Activated T-cell treated with anti-CD3 and anti-CD28 coated beads, Interleukin-2, amount 50 U/mL, for 24 hours (primary cell): ENCODE measurements around the gene KCNH1.

Experiments used
- DNase-seq: peaks from one replicate; pipeline ENCODE4 v3.0.0-alpha.2; 2020
- H3K27ac Mint-ChIP-seq: 2 replicates; pipeline ENCODE4 v1.8.0; 2020; ENCODE audit warnings: mild to moderate bottlenecking, mixed read lengths
- H3K27me3 Mint-ChIP-seq: 2 replicates; pipeline ENCODE4 v1.8.0; 2020; ENCODE audit warnings: mixed read lengths
- H3K36me3 Mint-ChIP-seq: 2 replicates; pipeline ENCODE4 v1.8.0; 2020; ENCODE audit warnings: low read depth, mixed read lengths
- H3K4me1 Mint-ChIP-seq: 2 replicates; pipeline ENCODE4 v1.8.0; 2020; ENCODE audit warnings: low read depth, mixed read lengths
- H3K4me3 Mint-ChIP-seq: 2 replicates; pipeline ENCODE4 v1.8.0; 2020; ENCODE audit warnings: mild to moderate bottlenecking, moderate library complexity, mixed read lengths
- H3K9me3 Mint-ChIP-seq: 2 replicates; pipeline ENCODE4 v1.8.0; 2020; ENCODE audit warnings: mixed read lengths

The KCNH1 gene

GRCh38 chr1:210754878-210755665, 378.9 kb downstream of the KCNH1 start:
- Mint-ChIP-seq H3K36me3 (no peaks in the 10 kb centered on the region), H3K9me3 (peaks cover 2% of the 10 kb centered on the region), H3K27me3 (peaks cover 7% of the 10 kb centered on the region), H3K4me3 (no peak overlapping the region), H3K4me1 (no peaks in the 10 kb centered on the region), H3K27ac (no peak overlapping the region)
- no peak for DNase-seq

- Mint-ChIP-seq H3K27ac (no peak overlapping the region), H3K9me3 (no peaks in the 10 kb centered on the region), H3K4me3 (no peak overlapping the region), H3K36me3 (no peaks in the 10 kb centered on the region), H3K27me3 (peaks cover 7% of the 10 kb centered on the region), H3K4me1 (no peaks in the 10 kb centered on the region)
- DNase-seq = no peak
Observed at GRCh38 chr1:210751911-210752310, 382.0 kb downstream of the KCNH1 start.

GRCh38 chr1:210750468-210750867, 383.5 kb downstream of the KCNH1 start:
- H3K9me3 Mint-ChIP-seq = no peaks in the 10 kb centered on the region
- H3K4me1 Mint-ChIP-seq = no peaks in the 10 kb centered on the region
- no peak for DNase-seq
- no peak overlapping the region for H3K27ac Mint-ChIP-seq
- no peak overlapping the region for H3K4me3 Mint-ChIP-seq
- peaks cover 7% of the 10 kb centered on the region for H3K27me3 Mint-ChIP-seq
- no peaks in the 10 kb centered on the region for H3K36me3 Mint-ChIP-seq

GRCh38 chr1:210748796-210749195, 385.2 kb downstream of the KCNH1 start:
- H3K4me1 Mint-ChIP-seq = no peaks in the 10 kb centered on the region
- no peaks in the 10 kb centered on the region for H3K9me3 Mint-ChIP-seq
- H3K27ac Mint-ChIP-seq = no peak overlapping the region
- H3K27me3 Mint-ChIP-seq = no peaks in the 10 kb centered on the region
- H3K36me3 Mint-ChIP-seq = no peaks in the 10 kb centered on the region
- no peak for DNase-seq
- no peak overlapping the region for H3K4me3 Mint-ChIP-seq

- no peaks in the 10 kb centered on the region for H3K27me3 Mint-ChIP-seq
- H3K4me3 Mint-ChIP-seq = no peak overlapping the region
- no peaks in the 10 kb centered on the region for H3K9me3 Mint-ChIP-seq
- no peak for DNase-seq
- H3K4me1 Mint-ChIP-seq = no peaks in the 10 kb centered on the region
- no peak overlapping the region for H3K27ac Mint-ChIP-seq
- H3K36me3 Mint-ChIP-seq = no peaks in the 10 kb centered on the region
Observed at GRCh38 chr1:210747890-210748289, 386.1 kb downstream of the KCNH1 start.

- no peaks in the 10 kb centered on the region for H3K36me3 Mint-ChIP-seq
- no peak overlapping the region for H3K4me3 Mint-ChIP-seq
- DNase-seq = no peak
- no peaks in the 10 kb centered on the region for H3K4me1 Mint-ChIP-seq
- no peaks in the 10 kb centered on the region for H3K9me3 Mint-ChIP-seq
- H3K27me3 Mint-ChIP-seq = no peaks in the 10 kb centered on the region
- H3K27ac Mint-ChIP-seq = no peak overlapping the region
Observed at GRCh38 chr1:210747112-210747511, 386.8 kb downstream of the KCNH1 start.

GRCh38 chr1:210746024-210746731, 387.8 kb downstream of the KCNH1 start:
- H3K4me1 Mint-ChIP-seq = no peaks in the 10 kb centered on the region
- H3K27me3 Mint-ChIP-seq = no peaks in the 10 kb centered on the region
- no peak for DNase-seq

GRCh38 chr1:210743038-210743437, 390.9 kb downstream of the KCNH1 start:
- Mint-ChIP-seq H3K4me3 (no peak overlapping the region), H3K4me1 (no peaks in the 10 kb centered on the region), H3K9me3 (no peaks in the 10 kb centered on the region), H3K36me3 (no peaks in the 10 kb centered on the region), H3K27me3 (no peaks in the 10 kb centered on the region), H3K27ac (no peak overlapping the region)
- DNase-seq = no peak

More at GRCh38 chr1:210746024-210746731, 387.8 kb downstream of the KCNH1 start:
- H3K9me3 Mint-ChIP-seq = no peaks in the 10 kb centered on the region
- H3K36me3 Mint-ChIP-seq = no peaks in the 10 kb centered on the region
- H3K4me3 Mint-ChIP-seq = no peak overlapping the region
- H3K27ac Mint-ChIP-seq = no peak overlapping the region

GRCh38 chr1:210741564-210741963, 392.4 kb downstream of the KCNH1 start:
- H3K27ac Mint-ChIP-seq = no peak overlapping the region
- no peak overlapping the region for H3K4me3 Mint-ChIP-seq
- H3K9me3 Mint-ChIP-seq = no peaks in the 10 kb centered on the region
- no peaks in the 10 kb centered on the region for H3K27me3 Mint-ChIP-seq
- no peaks in the 10 kb centered on the region for H3K4me1 Mint-ChIP-seq
- DNase-seq = no peak
- H3K36me3 Mint-ChIP-seq = no peaks in the 10 kb centered on the region

- Mint-ChIP-seq H3K27me3 (no peaks in the 10 kb centered on the region), H3K4me3 (no peak overlapping the region), H3K27ac (no peak overlapping the region), H3K36me3 (no peaks in the 10 kb centered on the region), H3K9me3 (no peaks in the 10 kb centered on the region), H3K4me1 (no peaks in the 10 kb centered on the region)
- no peak for DNase-seq
Observed at GRCh38 chr1:210739627-210740026, 394.3 kb downstream of the KCNH1 start.

GRCh38 chr1:210738256-210738655, 395.7 kb downstream of the KCNH1 start:
- H3K4me3 Mint-ChIP-seq = no peak overlapping the region
- no peaks in the 10 kb centered on the region for H3K4me1 Mint-ChIP-seq
- no peaks in the 10 kb centered on the region for H3K27me3 Mint-ChIP-seq
- no peaks in the 10 kb centered on the region for H3K9me3 Mint-ChIP-seq
- no peak for DNase-seq
- no peak overlapping the region for H3K27ac Mint-ChIP-seq
- H3K36me3 Mint-ChIP-seq = no peaks in the 10 kb centered on the region

GRCh38 chr1:210736713-210737112, 397.2 kb downstream of the KCNH1 start:
- Mint-ChIP-seq H3K9me3 (no peaks in the 10 kb centered on the region), H3K27ac (no peak overlapping the region), H3K4me1 (no peaks in the 10 kb centered on the region), H3K4me3 (no peak overlapping the region), H3K36me3 (no peaks in the 10 kb centered on the region), H3K27me3 (no peaks in the 10 kb centered on the region)
- DNase-seq = no peak

GRCh38 chr1:210731597-210731996, 402.4 kb downstream of the KCNH1 start:
- Mint-ChIP-seq H3K27ac (no peak overlapping the region), H3K36me3 (no peaks in the 10 kb centered on the region), H3K4me1 (no peaks in the 10 kb centered on the region), H3K27me3 (peaks cover 6% of the 10 kb centered on the region), H3K4me3 (no peak overlapping the region), H3K9me3 (no peaks in the 10 kb centered on the region)
- DNase-seq = no peak

GRCh38 chr1:210731193-210731592, 402.8 kb downstream of the KCNH1 start:
- Mint-ChIP-seq H3K27ac (no peak overlapping the region), H3K9me3 (no peaks in the 10 kb centered on the region), H3K4me3 (no peak overlapping the region), H3K27me3 (peaks cover 9% of the 10 kb centered on the region), H3K4me1 (no peaks in the 10 kb centered on the region), H3K36me3 (no peaks in the 10 kb centered on the region)
- DNase-seq = no peak

- Mint-ChIP-seq H3K4me1 (no peaks in the 10 kb centered on the region), H3K27me3 (peaks cover 9% of the 10 kb centered on the region), H3K9me3 (no peaks in the 10 kb centered on the region), H3K27ac (no peak overlapping the region), H3K36me3 (no peaks in the 10 kb centered on the region), H3K4me3 (no peak overlapping the region)
- DNase-seq = no peak
Observed at GRCh38 chr1:210730023-210730422, 403.9 kb downstream of the KCNH1 start.
